Measurements from ENCODE around the gene LYSMD3. TPM values are rescaled to one million over a fixed set of nuclear protein-coding genes. Genes with fewer than 3 reads are reported as not detected.

LYSMD3 gene
- polyA plus RNA-seq, 1 donor (not counting 4 experiments of a cell fraction or from before 2014, with no cell fraction given) = 18.9 TPM

DNA sequence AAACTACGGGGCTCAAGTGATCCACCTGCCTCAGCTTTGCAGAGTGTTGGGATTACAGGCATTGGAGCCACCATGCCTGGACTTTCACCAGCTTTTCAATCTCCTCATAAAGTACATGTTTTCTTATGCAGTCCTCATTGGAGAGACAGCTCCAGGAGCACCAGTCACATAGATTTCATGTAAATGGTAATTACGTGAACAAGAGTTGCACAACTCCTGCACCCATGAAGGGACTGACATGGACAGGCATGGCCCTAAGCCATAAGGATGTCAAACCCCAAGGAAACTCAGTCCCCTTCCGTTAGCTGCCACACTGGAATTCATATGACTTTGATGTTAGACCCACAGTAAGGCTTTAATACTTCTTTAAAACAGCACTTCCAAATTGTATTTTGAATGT lies 21.6 kb upstream of the LYSMD3 start:
- no peak overlapping the region for H3K4me3 ChIP-seq (ENCODE audit: control insufficient read depth in 2 of 3, extremely low read depth in 1 of 3, insufficient read depth in 2 of 3, low read depth in 1 of 3, low read length in 3 of 3)
- H3K79me2 ChIP-seq (ENCODE audit: control insufficient read depth, insufficient read depth, low read length) = no peaks in the 10 kb centered on the region
- dilution Hi-C loops (cut with MboI; ENCODE audit: extremely low pct_ligation_motif_present, low sequenced_read_pairs) = no loop called here
- no peak overlapping the region for H3K4me2 ChIP-seq (ENCODE audit: control insufficient read depth, extremely low read depth, insufficient read depth, low read depth, low read length)
- no peaks in the 10 kb centered on the region for H3K9me3 ChIP-seq (ENCODE audit: control insufficient read depth, low read depth, low read length)
- H3K27me3 ChIP-seq (ENCODE audit: control insufficient read depth, extremely low read depth, insufficient read depth, low read length) = peaks cover 7% of the 10 kb centered on the region
- H3K27ac ChIP-seq (ENCODE audit: control insufficient read depth, insufficient read depth, low read length) = no peak overlapping the region
- no peaks in the 10 kb centered on the region for H3K36me3 ChIP-seq (ENCODE audit: control insufficient read depth in 2 of 2, extremely low read depth in 1 of 2, insufficient read depth in 2 of 2, low read length in 2 of 2)
- TF ChIP-seq EZH2 (IDR thresholded peaks at IDR 0.05; ENCODE audit: low read length) = no peak
- TF ChIP-seq, protein P1, sequence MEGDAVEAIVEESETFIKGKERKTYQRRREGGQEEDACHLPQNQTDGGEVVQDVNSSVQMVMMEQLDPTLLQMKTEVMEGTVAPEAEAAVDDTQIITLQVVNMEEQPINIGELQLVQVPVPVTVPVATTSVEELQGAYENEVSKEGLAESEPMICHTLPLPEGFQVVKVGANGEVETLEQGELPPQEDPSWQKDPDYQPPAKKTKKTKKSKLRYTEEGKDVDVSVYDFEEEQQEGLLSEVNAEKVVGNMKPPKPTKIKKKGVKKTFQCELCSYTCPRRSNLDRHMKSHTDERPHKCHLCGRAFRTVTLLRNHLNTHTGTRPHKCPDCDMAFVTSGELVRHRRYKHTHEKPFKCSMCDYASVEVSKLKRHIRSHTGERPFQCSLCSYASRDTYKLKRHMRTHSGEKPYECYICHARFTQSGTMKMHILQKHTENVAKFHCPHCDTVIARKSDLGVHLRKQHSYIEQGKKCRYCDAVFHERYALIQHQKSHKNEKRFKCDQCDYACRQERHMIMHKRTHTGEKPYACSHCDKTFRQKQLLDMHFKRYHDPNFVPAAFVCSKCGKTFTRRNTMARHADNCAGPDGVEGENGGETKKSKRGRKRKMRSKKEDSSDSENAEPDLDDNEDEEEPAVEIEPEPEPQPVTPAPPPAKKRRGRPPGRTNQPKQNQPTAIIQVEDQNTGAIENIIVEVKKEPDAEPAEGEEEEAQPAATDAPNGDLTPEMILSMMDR (optimal IDR thresholded peaks at IDR 0.05 in 1 of 3, IDR thresholded peaks at IDR 0.05 in 1 of 3, conservative IDR thresholded peaks at IDR 0.05 in 1 of 3; ENCODE audit: extremely low read depth in 1 of 3, insufficient read depth in 2 of 3, low read length in 3 of 3) = no peak
- no peaks in the 10 kb centered on the region for H3K4me1 ChIP-seq (ENCODE audit: control insufficient read depth, extremely low read depth, insufficient read depth, low read length)
- DNase-seq (ENCODE audit: low read depth, low spot score) (no peak), FAIRE-seq (no peak)
- H2AFZ ChIP-seq (ENCODE audit: control insufficient read depth, low read length) = no peak overlapping the region
- H3K9me1 ChIP-seq (ENCODE audit: control insufficient read depth, extremely low read depth, insufficient read depth, low read length) = no peaks in the 10 kb centered on the region
- no peak overlapping the region for H3K9ac ChIP-seq (ENCODE audit: control insufficient read depth, extremely low read depth, insufficient read depth, low read length)
- no peaks in the 10 kb centered on the region for H4K20me1 ChIP-seq (ENCODE audit: control insufficient read depth, extremely low read depth, insufficient read depth, low read length)

- Histone ChIP-seq H4K20me1 (ENCODE audit: control insufficient read depth, extremely low read depth, insufficient read depth, low read length) (no peaks in the 10 kb centered on the region), H3K27ac (ENCODE audit: control insufficient read depth, insufficient read depth, low read length) (no peak overlapping the region), H3K9me1 (ENCODE audit: control insufficient read depth, extremely low read depth, insufficient read depth, low read length) (no peaks in the 10 kb centered on the region), H3K4me1 (ENCODE audit: control insufficient read depth, extremely low read depth, insufficient read depth, low read length) (no peaks in the 10 kb centered on the region), H3K9me3 (ENCODE audit: control insufficient read depth, low read depth, low read length) (no peaks in the 10 kb centered on the region), H3K4me2 (ENCODE audit: control insufficient read depth, extremely low read depth, insufficient read depth, low read depth, low read length) (no peak overlapping the region), H2AFZ (ENCODE audit: control insufficient read depth, low read length) (no peak overlapping the region), H3K4me3 (ENCODE audit: control insufficient read depth in 2 of 3, extremely low read depth in 1 of 3, insufficient read depth in 2 of 3, low read depth in 1 of 3, low read length in 3 of 3) (no peak overlapping the region), H3K27me3 (ENCODE audit: control insufficient read depth, extremely low read depth, insufficient read depth, low read length) (peaks cover 5% of the 10 kb centered on the region), H3K36me3 (ENCODE audit: control insufficient read depth in 2 of 2, extremely low read depth in 1 of 2, insufficient read depth in 2 of 2, low read length in 2 of 2) (no peaks in the 10 kb centered on the region), H3K79me2 (ENCODE audit: control insufficient read depth, insufficient read depth, low read length) (no peaks in the 10 kb centered on the region), H3K9ac (ENCODE audit: control insufficient read depth, extremely low read depth, insufficient read depth, low read length) (no peak overlapping the region)
- dilution Hi-C loops (cut with MboI; ENCODE audit: extremely low pct_ligation_motif_present, low sequenced_read_pairs) = no loop called here
- TF ChIP-seq, protein P1 (optimal IDR thresholded peaks at IDR 0.05 in 1 of 3, IDR thresholded peaks at IDR 0.05 in 1 of 3, conservative IDR thresholded peaks at IDR 0.05 in 1 of 3; ENCODE audit: extremely low read depth in 1 of 3, insufficient read depth in 2 of 3, low read length in 3 of 3) = no peak
- no peak for FAIRE-seq
- DNase-seq (ENCODE audit: low read depth, low spot score) = no peak
Measured at GRCh38 chr5:90549729-90550275, 20.4 kb upstream of the LYSMD3 start.
